ENCODE measurements around the gene DCC. TPM values are rescaled to one million over a fixed set of nuclear protein-coding genes. Genes with fewer than 3 reads are reported as not detected.

Gene DCC
- total RNA-seq, 1 experiment from 2014 or later: 0.39 TPM

DNA sequence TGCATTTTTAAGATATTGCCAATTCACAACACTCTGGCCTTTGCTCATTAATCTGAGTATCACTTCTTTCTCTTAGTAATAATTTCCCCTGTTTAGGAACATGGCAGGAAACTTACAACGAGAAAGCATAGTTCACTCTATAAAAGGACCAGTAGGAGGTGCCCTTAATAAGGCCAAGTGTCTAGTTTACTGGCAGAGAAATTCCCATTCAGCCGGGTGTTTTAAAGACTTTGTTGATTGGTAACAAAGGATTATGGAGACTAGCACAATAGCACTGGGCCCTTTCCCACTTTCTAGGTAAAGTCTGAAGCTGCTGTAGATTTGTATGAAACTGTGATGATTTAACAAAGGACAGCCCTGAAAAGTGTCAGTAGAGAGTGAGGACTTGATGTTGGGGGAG is 3.1 kb downstream of the DCC start:
- Mint-ChIP-seq H3K27me3 (ENCODE audit: insufficient read depth, unreplicated experiment) (no peaks in the 10 kb centered on the region), H3K9me3 (ENCODE audit: unreplicated experiment) (no peaks in the 10 kb centered on the region), H3K4me1 (ENCODE audit: low read depth, unreplicated experiment) (no peaks in the 10 kb centered on the region), H3K4me3 (ENCODE audit: unreplicated experiment) (no peak overlapping the region), H3K36me3 (ENCODE audit: insufficient read depth, unreplicated experiment) (no peaks in the 10 kb centered on the region), H3K27ac (ENCODE audit: unreplicated experiment) (no peak overlapping the region)
- no peaks in the 10 kb centered on the region for H3K36me3 ChIP-seq (ENCODE audit: control insufficient read depth, insufficient read depth, low read length)
- CTCF ChIA-PET: no interaction called here
- no peak for DNase-seq
- no peaks in the 10 kb centered on the region for H3K9me3 ChIP-seq
- POLR2A ChIA-PET: no interaction called here
- BruUV-seq (replicated peaks): no TSS peak
- no peak overlapping the region for H3K4me3 ChIP-seq (ENCODE audit: low read depth, low read length)
- H3K4me1 ChIP-seq: no peaks in the 10 kb centered on the region
- TF ChIP-seq, protein P1, sequence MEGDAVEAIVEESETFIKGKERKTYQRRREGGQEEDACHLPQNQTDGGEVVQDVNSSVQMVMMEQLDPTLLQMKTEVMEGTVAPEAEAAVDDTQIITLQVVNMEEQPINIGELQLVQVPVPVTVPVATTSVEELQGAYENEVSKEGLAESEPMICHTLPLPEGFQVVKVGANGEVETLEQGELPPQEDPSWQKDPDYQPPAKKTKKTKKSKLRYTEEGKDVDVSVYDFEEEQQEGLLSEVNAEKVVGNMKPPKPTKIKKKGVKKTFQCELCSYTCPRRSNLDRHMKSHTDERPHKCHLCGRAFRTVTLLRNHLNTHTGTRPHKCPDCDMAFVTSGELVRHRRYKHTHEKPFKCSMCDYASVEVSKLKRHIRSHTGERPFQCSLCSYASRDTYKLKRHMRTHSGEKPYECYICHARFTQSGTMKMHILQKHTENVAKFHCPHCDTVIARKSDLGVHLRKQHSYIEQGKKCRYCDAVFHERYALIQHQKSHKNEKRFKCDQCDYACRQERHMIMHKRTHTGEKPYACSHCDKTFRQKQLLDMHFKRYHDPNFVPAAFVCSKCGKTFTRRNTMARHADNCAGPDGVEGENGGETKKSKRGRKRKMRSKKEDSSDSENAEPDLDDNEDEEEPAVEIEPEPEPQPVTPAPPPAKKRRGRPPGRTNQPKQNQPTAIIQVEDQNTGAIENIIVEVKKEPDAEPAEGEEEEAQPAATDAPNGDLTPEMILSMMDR (IDR thresholded peaks at IDR 0.05; ENCODE audit: insufficient read depth in 1 of 2, low read depth in 1 of 2, low read length in 1 of 2, severe bottlenecking in 1 of 2, unreplicated experiment in 1 of 2): no peak
- no peaks in the 10 kb centered on the region for H3K27me3 ChIP-seq (replicated peaks; ENCODE audit: control insufficient read depth, insufficient read depth, low read length)
- intact Hi-C loops (cut with micrococcal nuclease; ENCODE audit: unreplicated experiment): no loop called here

- CTCF ChIA-PET: no interaction called here
Observed at GRCh38 chr18:52343731-52344340, 3.8 kb downstream of the DCC start.

GRCh38 chr18:52344881-52345280 is 4.9 kb downstream of the DCC start:
- ChIA-PET POLR2A (no interaction called here), CTCF (no interaction called here)
- Histone ChIP-seq H3K9me3 (no peaks in the 10 kb centered on the region), H3K4me3 (ENCODE audit: low read depth, low read length) (no peak overlapping the region), H3K27me3 (replicated peaks; ENCODE audit: control insufficient read depth, insufficient read depth, low read length) (no peaks in the 10 kb centered on the region), H3K4me1 (no peaks in the 10 kb centered on the region), H3K36me3 (ENCODE audit: control insufficient read depth, insufficient read depth, low read length) (no peaks in the 10 kb centered on the region)
- H3K4me3 Mint-ChIP-seq (ENCODE audit: unreplicated experiment): no peak overlapping the region
- H3K27me3 Mint-ChIP-seq (ENCODE audit: insufficient read depth, unreplicated experiment): no peaks in the 10 kb centered on the region
- intact Hi-C loops (cut with micrococcal nuclease; ENCODE audit: unreplicated experiment): no loop called here
- TF ChIP-seq, protein P1 (IDR thresholded peaks at IDR 0.05; ENCODE audit: insufficient read depth in 1 of 2, low read depth in 1 of 2, low read length in 1 of 2, severe bottlenecking in 1 of 2, unreplicated experiment in 1 of 2): no peak
- H3K9me3 Mint-ChIP-seq (ENCODE audit: unreplicated experiment): no peaks in the 10 kb centered on the region
- H3K27ac Mint-ChIP-seq (ENCODE audit: unreplicated experiment): no peak overlapping the region
- no peak for DNase-seq
- no peaks in the 10 kb centered on the region for H3K4me1 Mint-ChIP-seq (ENCODE audit: low read depth, unreplicated experiment)
- no TSS peak for BruUV-seq (replicated peaks)
- no peaks in the 10 kb centered on the region for H3K36me3 Mint-ChIP-seq (ENCODE audit: insufficient read depth, unreplicated experiment)

More at GRCh38 chr18:52343731-52344340, 3.8 kb downstream of the DCC start:
- Mint-ChIP-seq H3K27ac (ENCODE audit: unreplicated experiment) (no peak overlapping the region), H3K4me3 (ENCODE audit: unreplicated experiment) (no peak overlapping the region), H3K9me3 (ENCODE audit: unreplicated experiment) (no peaks in the 10 kb centered on the region), H3K36me3 (ENCODE audit: insufficient read depth, unreplicated experiment) (no peaks in the 10 kb centered on the region), H3K27me3 (ENCODE audit: insufficient read depth, unreplicated experiment) (no peaks in the 10 kb centered on the region), H3K4me1 (ENCODE audit: low read depth, unreplicated experiment) (no peaks in the 10 kb centered on the region)
- Histone ChIP-seq H3K9me3 (no peaks in the 10 kb centered on the region), H3K4me1 (no peaks in the 10 kb centered on the region), H3K4me3 (ENCODE audit: low read depth, low read length) (no peak overlapping the region), H3K27me3 (replicated peaks; ENCODE audit: control insufficient read depth, insufficient read depth, low read length) (no peaks in the 10 kb centered on the region), H3K36me3 (ENCODE audit: control insufficient read depth, insufficient read depth, low read length) (no peaks in the 10 kb centered on the region)
- TF ChIP-seq, protein P1 (IDR thresholded peaks at IDR 0.05; ENCODE audit: insufficient read depth in 1 of 2, low read depth in 1 of 2, low read length in 1 of 2, severe bottlenecking in 1 of 2, unreplicated experiment in 1 of 2): no peak
- POLR2A ChIA-PET: no interaction called here
- DNase-seq: no peak
- intact Hi-C loops (cut with micrococcal nuclease; ENCODE audit: unreplicated experiment): no loop called here
- no TSS peak for BruUV-seq (replicated peaks)

Measured in Caco-2 (cell line).